ENCODE results near the gene CRYBB1. TPM values are rescaled to one million over a fixed set of nuclear protein-coding genes. Genes with fewer than 3 reads are reported as not detected.

The CRYBB1 gene
- polyA plus RNA-seq, 1 experiment: not detected

DNA sequence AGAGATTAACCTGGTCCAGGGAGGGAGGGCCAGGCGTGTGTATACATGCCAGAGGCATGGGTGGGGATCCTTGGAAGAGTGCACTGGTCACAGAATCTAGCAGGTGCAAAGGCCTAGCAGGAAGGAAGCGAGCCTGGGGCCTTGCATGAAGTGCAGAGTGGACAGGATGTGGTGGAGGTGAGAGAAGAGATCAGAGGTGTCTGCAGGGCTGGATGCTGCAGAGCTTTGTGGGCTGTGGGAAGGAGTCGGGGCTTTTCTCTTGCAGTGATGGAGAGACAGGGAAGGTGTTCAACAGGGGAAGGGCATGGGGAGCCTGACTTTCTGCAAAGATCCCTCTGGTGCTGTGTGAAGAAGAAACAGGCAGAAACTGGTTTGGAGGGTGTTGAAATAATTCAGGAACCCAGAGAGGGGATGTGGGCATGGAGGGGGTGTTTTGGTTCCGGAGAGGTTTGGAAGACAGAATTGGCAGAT, 25.4 kb downstream of the CRYBB1 start:
- TF ChIP-seq, protein P1, sequence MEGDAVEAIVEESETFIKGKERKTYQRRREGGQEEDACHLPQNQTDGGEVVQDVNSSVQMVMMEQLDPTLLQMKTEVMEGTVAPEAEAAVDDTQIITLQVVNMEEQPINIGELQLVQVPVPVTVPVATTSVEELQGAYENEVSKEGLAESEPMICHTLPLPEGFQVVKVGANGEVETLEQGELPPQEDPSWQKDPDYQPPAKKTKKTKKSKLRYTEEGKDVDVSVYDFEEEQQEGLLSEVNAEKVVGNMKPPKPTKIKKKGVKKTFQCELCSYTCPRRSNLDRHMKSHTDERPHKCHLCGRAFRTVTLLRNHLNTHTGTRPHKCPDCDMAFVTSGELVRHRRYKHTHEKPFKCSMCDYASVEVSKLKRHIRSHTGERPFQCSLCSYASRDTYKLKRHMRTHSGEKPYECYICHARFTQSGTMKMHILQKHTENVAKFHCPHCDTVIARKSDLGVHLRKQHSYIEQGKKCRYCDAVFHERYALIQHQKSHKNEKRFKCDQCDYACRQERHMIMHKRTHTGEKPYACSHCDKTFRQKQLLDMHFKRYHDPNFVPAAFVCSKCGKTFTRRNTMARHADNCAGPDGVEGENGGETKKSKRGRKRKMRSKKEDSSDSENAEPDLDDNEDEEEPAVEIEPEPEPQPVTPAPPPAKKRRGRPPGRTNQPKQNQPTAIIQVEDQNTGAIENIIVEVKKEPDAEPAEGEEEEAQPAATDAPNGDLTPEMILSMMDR (IDR thresholded peaks at IDR 0.05; ENCODE audit: low read depth, low read length): no peak
- Histone ChIP-seq H3K27me3 (ENCODE audit: control insufficient read depth, insufficient read depth, low read length) (peaks cover 19% of the 10 kb centered on the region), H3K9me3 (ENCODE audit: control insufficient read depth, insufficient read depth, low read length) (no peaks in the 10 kb centered on the region), H3K27ac (ENCODE audit: low read depth, low read length) (no peak overlapping the region), H3K4me3 (ENCODE audit: low read depth, low read length) (no peak overlapping the region)
- POLR2A ChIA-PET: interaction anchor here (0.8 kb wide), 1 partner anchor 25 kb away, joined by 5 read pairs; no protein-coding TSS in a partner anchor
- DNase-seq (ENCODE audit: low read depth, low spot score): no peak
- CTCF ChIA-PET: no interaction called here

DNA sequence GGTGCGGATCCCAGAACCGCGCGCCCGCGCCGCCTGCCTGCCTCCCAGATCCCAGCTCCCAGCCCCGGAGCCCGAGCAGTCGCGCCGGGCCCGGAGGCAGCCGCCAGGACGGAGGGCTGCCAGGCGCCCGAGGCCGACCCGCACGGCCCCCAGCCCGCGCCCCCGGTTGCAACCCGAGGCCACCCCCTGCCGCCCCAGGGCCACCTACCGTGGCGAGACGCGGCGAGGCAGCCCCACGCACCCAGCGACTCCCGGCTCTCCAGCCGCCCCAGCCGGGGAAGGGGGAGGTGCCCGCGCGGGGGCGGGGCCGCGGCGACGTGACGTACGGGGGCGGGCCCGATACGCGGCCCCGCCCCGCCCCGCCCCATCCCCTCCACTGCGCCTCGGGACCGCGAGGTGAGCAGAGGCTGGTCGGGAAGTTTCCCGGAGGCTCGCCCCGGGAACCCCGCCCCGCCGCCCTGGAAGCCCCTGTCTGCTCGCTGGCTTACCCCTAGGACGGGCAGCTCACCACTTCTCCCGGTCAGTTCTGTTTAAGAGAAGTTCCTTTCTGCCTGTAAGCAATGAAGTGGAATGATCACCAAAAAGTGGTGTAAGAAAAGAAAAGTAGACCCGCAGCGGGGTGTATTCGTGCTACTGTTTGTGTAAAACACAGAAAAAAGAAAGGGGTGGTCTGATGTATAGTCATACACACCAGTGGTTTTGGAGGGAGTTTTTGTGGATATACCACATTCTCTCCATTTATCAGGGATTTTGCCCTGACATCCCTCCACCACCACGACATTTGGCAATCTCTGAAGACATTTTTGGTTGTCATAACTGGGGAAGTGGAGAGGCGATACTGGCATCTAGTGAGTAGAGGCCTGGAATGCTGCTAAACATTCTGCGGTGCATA, 27.7 kb downstream of the CRYBB1 start, which contains the start of gene TPST2:
Gene TPST2, minus strand, starts transcription at position 288 of the 892 bp plus-strand sequence. CDS start 48,502 bp downstream, outside the sequence.
- TF ChIP-seq, protein P1 (IDR thresholded peaks at IDR 0.05; ENCODE audit: low read depth, low read length): no peak
- ChIA-PET POLR2A (interaction anchor here (0.5 to 1.1 kb wide), 4 partner anchors 29 to 78 kb away, joined by 3 to 6 read pairs (median 4); partner anchors contain the start of gene TFIP11), CTCF (interaction anchor here (0.6 to 1.0 kb wide), 2 partner anchors 15 to 17 kb away, joined by 3 read pairs; no protein-coding TSS in a partner anchor)
- Histone ChIP-seq H3K9me3 (ENCODE audit: control insufficient read depth, insufficient read depth, low read length) (no peaks in the 10 kb centered on the region), H3K27me3 (ENCODE audit: control insufficient read depth, insufficient read depth, low read length) (peaks cover 13% of the 10 kb centered on the region), H3K27ac (ENCODE audit: low read depth, low read length) (peak within 1 kb of the TSS; percentile 21), H3K4me3 (ENCODE audit: low read depth, low read length) (peak within 1 kb of the TSS; percentile 80)
- no peak for DNase-seq (ENCODE audit: low read depth, low spot score)

DNA sequence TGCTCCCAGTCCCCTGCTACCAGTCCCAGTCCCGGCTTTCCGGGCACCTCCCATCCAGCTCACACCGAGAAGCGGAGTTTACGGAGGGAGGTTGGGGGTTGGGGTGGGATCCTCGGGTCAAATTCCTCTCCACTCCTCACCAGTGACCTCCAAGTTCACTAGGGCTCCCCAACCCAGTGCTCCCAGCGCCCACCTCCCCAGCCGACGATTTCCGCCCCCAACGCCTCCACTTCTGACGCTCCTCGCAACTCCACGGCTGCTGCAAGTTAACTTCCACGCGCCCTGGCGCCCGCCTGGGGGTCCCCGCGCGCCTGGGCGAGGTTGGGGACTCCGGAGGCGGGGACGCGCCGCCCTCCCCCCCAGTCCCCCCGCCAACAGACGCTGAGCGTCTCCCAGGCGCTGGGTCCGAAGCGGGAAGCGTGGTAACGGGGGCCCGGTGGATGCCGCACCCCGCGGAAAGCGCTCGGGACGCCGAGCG, 28.4 kb downstream of the CRYBB1 start:
- no peaks in the 10 kb centered on the region for H3K9me3 ChIP-seq (ENCODE audit: control insufficient read depth, insufficient read depth, low read length)
- peak overlapping the region; percentile 80 for H3K4me3 ChIP-seq (ENCODE audit: low read depth, low read length)
- POLR2A ChIA-PET: interaction anchor here (0.6 to 1.1 kb wide), 3 partner anchors 34 to 77 kb away, joined by 3 to 6 read pairs (median 4); partner anchors contain the start of gene TFIP11
- CTCF ChIA-PET: interaction anchor here (0.6 to 1.0 kb wide), 2 partner anchors 16 to 17 kb away, joined by 3 read pairs; no protein-coding TSS in a partner anchor
- TF ChIP-seq, protein P1 (IDR thresholded peaks at IDR 0.05; ENCODE audit: low read depth, low read length): no peak
- no peak for DNase-seq (ENCODE audit: low read depth, low spot score)
- H3K27ac ChIP-seq (ENCODE audit: low read depth, low read length): no peak overlapping the region
- H3K27me3 ChIP-seq (ENCODE audit: control insufficient read depth, insufficient read depth, low read length): peaks cover 13% of the 10 kb centered on the region

DNA sequence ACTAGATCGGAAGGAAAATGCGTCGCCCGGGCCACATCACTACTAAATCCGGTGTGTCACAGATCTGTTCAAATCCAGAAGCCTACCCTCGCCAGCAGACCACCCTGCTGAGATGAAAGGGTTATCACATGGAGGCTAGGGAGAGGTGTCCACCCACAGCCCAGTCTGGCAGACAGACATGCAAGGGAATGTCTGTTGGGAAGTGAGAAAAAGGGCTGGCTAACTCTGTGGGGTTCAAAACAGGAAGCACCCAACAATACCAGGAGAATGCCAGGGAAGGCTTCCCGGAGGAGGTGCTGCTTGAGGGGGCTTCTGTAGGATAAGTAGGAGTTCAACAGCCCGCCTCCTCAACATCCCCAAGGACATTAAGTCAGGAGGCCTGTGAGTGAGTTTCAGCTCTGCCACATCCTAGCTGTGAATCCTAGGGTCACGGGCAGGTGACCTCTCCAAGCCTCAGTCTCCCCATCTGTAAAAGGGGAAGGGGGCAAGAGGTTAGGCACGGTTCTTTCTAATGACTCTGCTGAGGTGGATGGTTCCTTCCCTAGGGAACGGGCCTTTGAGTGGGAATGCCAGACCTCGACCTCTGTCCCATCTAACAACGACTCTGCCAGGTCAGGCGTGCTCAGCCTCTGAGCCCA, 29.0 kb downstream of the CRYBB1 start:
- Histone ChIP-seq H3K27ac (ENCODE audit: low read depth, low read length) (peak overlapping the region; percentile 21), H3K4me3 (ENCODE audit: low read depth, low read length) (peak overlapping the region; percentile 80), H3K27me3 (ENCODE audit: control insufficient read depth, insufficient read depth, low read length) (peaks cover 7% of the 10 kb centered on the region), H3K9me3 (ENCODE audit: control insufficient read depth, insufficient read depth, low read length) (no peaks in the 10 kb centered on the region)
- no peak for DNase-seq (ENCODE audit: low read depth, low spot score)
- TF ChIP-seq, protein P1 (IDR thresholded peaks at IDR 0.05; ENCODE audit: low read depth, low read length): no peak
- ChIA-PET CTCF (no interaction called here), POLR2A (interaction anchor here (0.6 to 1.1 kb wide), 4 partner anchors 18 to 77 kb away, joined by 3 to 9 read pairs (median 5); partner anchors contain the start of gene TFIP11)

Measured in AG04450 (cell line).